SU-DHL-6 (cell line): ENCODE measurements around the gene HAPLN2.
"Not testable (repeated sequence)": the region's sequence is repeated elsewhere in the genome, so short reads cannot be mapped to it uniquely, and the experiment has no call there.

ENCODE experiments used
- H2AFZ ChIP-seq: fragments of 200-600 bp; sonication (generic); 2 replicates; pipeline ENCODE4 v1.6.1; 2014; ENCODE audit warnings: low read depth, mild to moderate bottlenecking, moderate library complexity, mixed read lengths, antibody characterized with exemption, low read length; ENCODE audit not compliant: severe bottlenecking
- H3F3A ChIP-seq: fragments of 200-600 bp; shearing (Covaris generic); 2 replicates; pipeline ENCODE4 v1.6.0; 2016; ENCODE audit warnings: antibody characterized with exemption, mild to moderate bottlenecking; ENCODE audit not compliant: insufficient read depth
- H3K27ac ChIP-seq: fragments of 200-600 bp; sonication (generic); 2 replicates; pipeline ENCODE4 v1.5.1; 2016; ENCODE audit warnings: low read depth, mild to moderate bottlenecking, low read length, moderate library complexity, mixed read lengths
- H3K27me3 ChIP-seq: fragments of 200-600 bp; sonication (generic), shearing (Covaris generic); 2 replicates; pipeline ENCODE4 v1.6.0; 2014; ENCODE audit warnings: mild to moderate bottlenecking, low read length
- H3K36me3 ChIP-seq: fragments of 200-600 bp; sonication (generic); 2 replicates; pipeline ENCODE4 v1.6.1; 2014; ENCODE audit warnings: mild to moderate bottlenecking, low read length, mixed read lengths
- H3K4me2 ChIP-seq: fragments of 300-600, 200-600 bp; shearing (Covaris generic), sonication (generic); 2 replicates; pipeline ENCODE4 v1.6.0; 2014; ENCODE audit warnings: low read length, low read depth, mild to moderate bottlenecking; ENCODE audit not compliant: poor library complexity, severe bottlenecking
- H3K4me3 ChIP-seq: fragments of 200-600 bp; sonication (generic); 2 replicates; pipeline ENCODE4 v1.5.1; 2014; ENCODE audit warnings: antibody characterized with exemption, low read length, mild to moderate bottlenecking, mixed read lengths; ENCODE audit not compliant: insufficient read depth, poor library complexity, severe bottlenecking
- H3K79me2 ChIP-seq: fragments of 200-600 bp; sonication (generic); 2 replicates; pipeline ENCODE4 v1.6.1; 2014; ENCODE audit warnings: mild to moderate bottlenecking, low read length, moderate library complexity; ENCODE audit not compliant: insufficient read depth
- H3K9ac ChIP-seq: fragments of 200-600 bp; sonication (generic); 2 replicates; pipeline ENCODE4 v1.7.0; 2014; ENCODE audit warnings: mild to moderate bottlenecking, low read length
- H3K9me2 ChIP-seq: fragments of 200-600 bp; sonication (generic); replicated peaks from 2 replicates; pipeline ENCODE4 v1.6.1; 2014; ENCODE audit warnings: low read length; ENCODE audit not compliant: insufficient read depth
- H3K9me3 ChIP-seq: fragments of 200-600 bp; sonication (generic); 2 replicates; pipeline ENCODE4 v1.6.1; 2014; ENCODE audit warnings: low read length, mixed read lengths; ENCODE audit not compliant: insufficient read depth
- H4K20me1 ChIP-seq: fragments of 200-600 bp; sonication (generic); 2 replicates; pipeline ENCODE4 v1.6.1; 2014; ENCODE audit warnings: low read depth, mild to moderate bottlenecking, antibody characterized with exemption, low read length, moderate library complexity, mixed read lengths
- EZH2phosphoT487 ChIP-seq: fragments of 200-600 bp; sonication (generic), shearing (Covaris generic); conservative IDR thresholded peaks from 2 replicates; pipeline ENCODE4 v1.6.1; 2018; ENCODE audit warnings: mild to moderate bottlenecking, antibody characterized with exemption, low read length, moderate library complexity, mixed read lengths
- TF ChIP-seq, protein P1 (sequence below): fragments of 200-600 bp; sonication (generic); IDR thresholded peaks from one replicate; pipeline ENCODE4 v1.5.1; 2017; ENCODE audit warnings: antibody characterized with exemption, mild to moderate bottlenecking, low read length, moderate library complexity; ENCODE audit not compliant: insufficient read depth, poor library complexity, severe bottlenecking

HAPLN2 gene

DNA sequence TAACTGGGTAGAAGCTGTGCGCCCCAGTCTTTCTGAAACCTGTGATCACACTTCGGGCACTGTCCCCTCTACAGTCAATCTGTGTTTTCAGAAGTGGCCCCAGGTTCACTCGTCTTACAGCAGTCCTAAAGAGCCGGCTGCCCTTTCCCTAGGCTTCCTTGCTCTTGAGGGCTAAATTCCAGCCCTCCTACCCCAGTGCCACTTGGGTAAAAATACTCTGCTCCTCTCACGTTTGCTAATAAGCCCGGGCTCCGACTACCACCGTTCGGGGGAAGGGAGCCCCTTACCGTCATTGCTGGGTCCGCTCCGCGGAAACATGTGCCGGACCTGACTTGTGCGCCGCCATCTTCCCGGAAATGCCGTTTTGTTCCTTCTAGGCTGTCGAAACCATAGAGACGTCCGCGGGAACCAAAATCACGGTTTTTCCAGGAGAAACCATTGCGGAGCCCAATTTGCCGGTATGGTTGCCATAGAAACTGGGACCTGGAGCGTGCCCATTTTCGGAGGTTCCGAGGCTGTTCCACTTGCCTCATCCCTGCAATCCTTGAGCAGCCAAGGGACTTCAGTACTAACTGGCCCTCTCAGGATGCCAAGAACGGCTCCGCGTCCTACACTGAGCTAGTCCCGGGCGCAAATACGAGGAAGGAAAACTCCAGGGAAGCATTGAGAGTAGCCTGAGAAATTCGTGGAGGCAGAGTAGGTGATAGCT lies 17.9 kb upstream of the HAPLN2 start, which contains the start of gene GPATCH4:
TSS of gene GPATCH4 (minus strand) at position 358 of the 709 bp plus-strand sequence.
- Histone ChIP-seq H3K4me2 (peak within 1 kb of the TSS; percentile 79), H3K27me3 (no peaks in the 10 kb centered on the region), H3F3A (peaks cover 27% of the 10 kb centered on the region), H3K27ac (peak within 1 kb of the TSS; percentile 73), H2AFZ (peak within 1 kb of the TSS; percentile 94), H3K9me2 (no peaks in the 10 kb centered on the region), H3K9ac (peak within 1 kb of the TSS; percentile 79), H3K79me2 (peaks cover 32% of the 10 kb centered on the region), H3K36me3 (no peaks in the 10 kb centered on the region), H3K4me3 (peak within 1 kb of the TSS; percentile 56), H3K9me3 (no peaks in the 10 kb centered on the region), H4K20me1 (no peaks in the 10 kb centered on the region)
- no peak for TF ChIP-seq EZH2phosphoT487
- TF ChIP-seq, protein P1, sequence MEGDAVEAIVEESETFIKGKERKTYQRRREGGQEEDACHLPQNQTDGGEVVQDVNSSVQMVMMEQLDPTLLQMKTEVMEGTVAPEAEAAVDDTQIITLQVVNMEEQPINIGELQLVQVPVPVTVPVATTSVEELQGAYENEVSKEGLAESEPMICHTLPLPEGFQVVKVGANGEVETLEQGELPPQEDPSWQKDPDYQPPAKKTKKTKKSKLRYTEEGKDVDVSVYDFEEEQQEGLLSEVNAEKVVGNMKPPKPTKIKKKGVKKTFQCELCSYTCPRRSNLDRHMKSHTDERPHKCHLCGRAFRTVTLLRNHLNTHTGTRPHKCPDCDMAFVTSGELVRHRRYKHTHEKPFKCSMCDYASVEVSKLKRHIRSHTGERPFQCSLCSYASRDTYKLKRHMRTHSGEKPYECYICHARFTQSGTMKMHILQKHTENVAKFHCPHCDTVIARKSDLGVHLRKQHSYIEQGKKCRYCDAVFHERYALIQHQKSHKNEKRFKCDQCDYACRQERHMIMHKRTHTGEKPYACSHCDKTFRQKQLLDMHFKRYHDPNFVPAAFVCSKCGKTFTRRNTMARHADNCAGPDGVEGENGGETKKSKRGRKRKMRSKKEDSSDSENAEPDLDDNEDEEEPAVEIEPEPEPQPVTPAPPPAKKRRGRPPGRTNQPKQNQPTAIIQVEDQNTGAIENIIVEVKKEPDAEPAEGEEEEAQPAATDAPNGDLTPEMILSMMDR = no peak

DNA sequence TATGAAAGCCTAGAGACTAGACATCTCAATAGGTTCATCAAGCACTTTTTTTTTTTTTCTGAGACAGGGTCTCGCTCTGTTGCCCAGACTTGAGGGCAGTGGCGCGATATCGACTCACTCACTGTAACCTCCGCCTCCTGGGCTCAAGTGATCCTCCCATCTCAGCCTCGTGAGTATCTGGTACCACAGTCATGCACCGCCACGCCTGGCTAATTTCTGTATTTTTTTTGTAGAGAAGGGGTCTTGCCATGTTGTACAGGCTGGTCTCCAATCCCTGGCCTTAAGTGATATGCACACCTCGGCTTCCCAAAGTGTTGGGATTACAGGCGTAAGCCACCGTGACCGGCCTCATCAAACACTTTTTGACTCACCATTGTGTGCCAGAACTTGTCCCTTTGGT lies 17.3 kb upstream of the HAPLN2 start:
- Histone ChIP-seq H3K27ac (peak overlapping the region; percentile 73), H3K36me3 (no peaks in the 10 kb centered on the region), H3F3A (peaks cover 27% of the 10 kb centered on the region), H3K9me3 (no peaks in the 10 kb centered on the region), H3K9me2 (no peaks in the 10 kb centered on the region), H3K79me2 (peaks cover 32% of the 10 kb centered on the region), H2AFZ (peak overlapping the region; percentile 94), H3K4me2 (peak overlapping the region; percentile 79), H3K9ac (peak overlapping the region; percentile 79), H4K20me1 (no peaks in the 10 kb centered on the region), H3K4me3 (peak overlapping the region; percentile 56), H3K27me3 (no peaks in the 10 kb centered on the region)
- TF ChIP-seq EZH2phosphoT487 = no peak
- TF ChIP-seq, protein P1 = no peak

DNA sequence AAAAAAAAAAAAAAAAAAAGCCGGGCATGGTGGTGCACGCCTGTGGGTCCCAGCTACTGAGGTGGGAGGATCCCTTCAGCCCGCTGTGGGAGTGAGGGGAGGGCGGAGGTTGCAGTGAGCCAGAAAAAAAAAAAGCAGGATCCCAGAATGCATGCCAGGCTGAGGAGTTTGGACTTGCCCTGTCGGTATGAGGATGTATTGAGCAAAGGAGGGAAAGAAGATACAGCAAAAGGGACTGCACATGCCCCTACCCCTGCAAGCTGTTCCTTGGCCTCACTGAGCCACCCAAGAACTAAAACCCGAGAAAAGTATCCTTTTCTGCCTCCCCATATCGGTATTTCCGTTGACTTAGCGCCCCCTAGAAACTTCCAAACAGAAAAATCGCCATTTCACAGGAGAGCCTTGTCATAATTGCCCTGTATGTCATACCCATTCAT lies 16.6 kb upstream of the HAPLN2 start:
- H3K27me3 ChIP-seq = no peaks in the 10 kb centered on the region
- no peak overlapping the region for H2AFZ ChIP-seq
- H3K4me2 ChIP-seq = peak overlapping the region; percentile 79
- no peaks in the 10 kb centered on the region for H4K20me1 ChIP-seq
- H3K9me2 ChIP-seq = no peaks in the 10 kb centered on the region
- no peak overlapping the region for H3K9ac ChIP-seq
- H3K9me3 ChIP-seq = no peaks in the 10 kb centered on the region
- TF ChIP-seq EZH2phosphoT487 = no peak
- TF ChIP-seq, protein P1 = peak; percentile 46
- H3F3A ChIP-seq = peaks cover 27% of the 10 kb centered on the region
- H3K36me3 ChIP-seq = no peaks in the 10 kb centered on the region
- H3K4me3 ChIP-seq = no peak overlapping the region
- H3K27ac ChIP-seq = no peak overlapping the region
- peaks cover 32% of the 10 kb centered on the region for H3K79me2 ChIP-seq

DNA sequence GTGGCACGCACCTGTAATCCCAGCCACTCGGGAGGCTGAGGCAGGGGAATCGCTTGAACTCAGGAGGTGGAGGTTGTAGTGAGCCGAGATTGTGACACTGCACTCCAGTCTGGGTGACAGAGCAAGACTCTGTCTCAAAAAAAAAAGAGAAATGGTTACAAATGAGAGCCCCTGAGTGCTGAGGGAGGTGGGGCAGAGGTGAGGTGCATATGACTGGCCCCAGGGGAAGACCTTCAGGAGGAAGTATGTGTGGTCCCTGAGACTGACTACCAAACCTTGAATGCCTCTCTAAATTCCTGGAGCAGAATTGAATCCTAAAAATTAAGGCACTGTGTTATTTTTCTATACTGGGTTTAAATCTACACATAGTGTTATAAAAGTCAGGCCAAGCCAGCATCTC lies 11.9 kb upstream of the HAPLN2 start:
- not testable (repeated sequence) for H3F3A ChIP-seq, H2AFZ ChIP-seq, H3K9ac ChIP-seq, H3K27ac ChIP-seq, H3K36me3 ChIP-seq, H3K4me3 ChIP-seq, H4K20me1 ChIP-seq, H3K9me2 ChIP-seq, H3K27me3 ChIP-seq, H3K79me2 ChIP-seq, H3K9me3 ChIP-seq
- peak overlapping the region; percentile 3 for H3K4me2 ChIP-seq
